GM18505 (cell line): ENCODE measurements around the gene SPSB4.
A peak's percentile ranks its signal among the peaks of the same experiment; 100 is the strongest.
"Not testable (repeated sequence)": the region's sequence is repeated elsewhere in the genome, so short reads cannot be mapped to it uniquely, and the experiment has no call there.

Experiments
- ATAC-seq: cut with Tn5 transposase; IDR thresholded peaks from one replicate; pipeline ENCODE4 v1.9.1; 2021; ENCODE audit not compliant: unreplicated experiment
- POLR2A ChIP-seq: IDR thresholded peaks from 4 replicates; pipeline ENCODE4 v1.6.1; 2011; ENCODE audit warnings: borderline replicate concordance; ENCODE audit not compliant: insufficient read depth, insufficient read length; ENCODE audit errors: extremely low read depth

SPSB4 gene

DNA sequence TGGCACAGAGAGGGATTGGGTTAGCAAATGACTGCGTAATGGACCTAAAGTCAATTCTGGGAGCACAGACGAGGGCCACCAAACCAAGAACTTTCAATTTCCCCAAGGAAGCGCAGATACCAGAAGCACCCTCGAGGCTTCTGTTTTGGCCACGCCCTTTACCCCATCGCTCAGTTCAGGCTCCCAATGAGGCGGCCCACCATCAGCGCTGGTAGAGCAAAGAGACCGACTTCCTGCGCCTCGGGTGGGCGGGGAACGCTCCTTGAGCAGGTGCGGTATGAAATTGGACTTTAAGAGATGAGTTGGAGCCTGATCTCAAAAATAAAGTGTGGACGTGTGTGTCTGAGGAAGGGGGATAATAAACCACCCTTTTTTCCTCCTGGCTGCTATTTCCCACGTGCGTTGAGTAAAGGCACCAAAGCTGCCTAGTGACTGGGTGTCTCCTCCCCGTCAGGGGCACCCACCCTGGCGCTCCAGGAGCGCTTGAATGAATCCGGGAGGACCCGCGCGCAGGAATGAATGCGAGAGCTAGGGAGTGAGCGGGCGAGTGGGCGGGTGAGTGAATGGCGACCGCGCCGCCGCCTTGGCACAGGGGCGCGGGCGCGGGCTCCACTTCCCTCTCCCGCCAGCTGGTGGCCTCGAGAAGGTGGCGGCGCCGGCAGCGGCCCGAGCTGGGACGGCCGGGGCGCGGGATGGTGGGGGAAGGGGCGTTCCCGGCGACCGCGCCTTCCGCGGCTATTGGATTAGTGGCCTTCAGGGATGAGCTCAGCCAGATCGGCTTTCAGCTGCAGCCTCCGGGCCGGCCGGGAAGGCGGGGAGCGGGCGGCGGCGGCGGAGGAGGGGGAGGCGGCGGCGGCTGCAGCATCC is at the start of gene SPSB4:
TSS of gene SPSB4 (plus strand) at position 772 of the 867 bp plus-strand sequence. CDS start 14,758 bp downstream, outside the sequence.
- ATAC-seq, result no peak
- TF ChIP-seq POLR2A, result no peak

GRCh38 chr3:141006344-141006743 is 44.8 kb upstream of the SPSB4 start:
- no peak for TF ChIP-seq POLR2A
- no peak for ATAC-seq

GRCh38 chr3:141009496-141009895 is 41.7 kb upstream of the SPSB4 start:
- ATAC-seq, result no peak
- no peak for TF ChIP-seq POLR2A

- ATAC-seq, result peak; percentile 86
- TF ChIP-seq POLR2A, result no peak
Measured at GRCh38 chr3:141011232-141011996, 39.7 kb upstream of the SPSB4 start.

DNA sequence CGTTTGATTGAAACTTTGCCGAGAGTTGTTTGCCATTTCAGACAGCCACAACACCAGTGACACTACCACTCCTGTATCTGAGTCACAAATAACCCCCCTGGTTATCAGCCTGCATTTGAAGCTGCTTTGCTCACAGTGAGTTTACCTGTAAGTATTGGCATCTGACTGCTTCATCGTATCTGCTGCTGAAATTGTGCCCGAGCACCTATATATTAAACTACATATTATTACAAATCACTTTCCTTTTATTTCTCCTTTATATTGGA is 39.2 kb upstream of the SPSB4 start:
- TF ChIP-seq POLR2A, result no peak
- no peak for ATAC-seq

GRCh38 chr3:141012571-141012970 is 38.6 kb upstream of the SPSB4 start:
- ATAC-seq, result no peak
- no peak for TF ChIP-seq POLR2A

GRCh38 chr3:141015481-141015880 is 35.7 kb upstream of the SPSB4 start:
- no peak for ATAC-seq
- no peak for TF ChIP-seq POLR2A

DNA sequence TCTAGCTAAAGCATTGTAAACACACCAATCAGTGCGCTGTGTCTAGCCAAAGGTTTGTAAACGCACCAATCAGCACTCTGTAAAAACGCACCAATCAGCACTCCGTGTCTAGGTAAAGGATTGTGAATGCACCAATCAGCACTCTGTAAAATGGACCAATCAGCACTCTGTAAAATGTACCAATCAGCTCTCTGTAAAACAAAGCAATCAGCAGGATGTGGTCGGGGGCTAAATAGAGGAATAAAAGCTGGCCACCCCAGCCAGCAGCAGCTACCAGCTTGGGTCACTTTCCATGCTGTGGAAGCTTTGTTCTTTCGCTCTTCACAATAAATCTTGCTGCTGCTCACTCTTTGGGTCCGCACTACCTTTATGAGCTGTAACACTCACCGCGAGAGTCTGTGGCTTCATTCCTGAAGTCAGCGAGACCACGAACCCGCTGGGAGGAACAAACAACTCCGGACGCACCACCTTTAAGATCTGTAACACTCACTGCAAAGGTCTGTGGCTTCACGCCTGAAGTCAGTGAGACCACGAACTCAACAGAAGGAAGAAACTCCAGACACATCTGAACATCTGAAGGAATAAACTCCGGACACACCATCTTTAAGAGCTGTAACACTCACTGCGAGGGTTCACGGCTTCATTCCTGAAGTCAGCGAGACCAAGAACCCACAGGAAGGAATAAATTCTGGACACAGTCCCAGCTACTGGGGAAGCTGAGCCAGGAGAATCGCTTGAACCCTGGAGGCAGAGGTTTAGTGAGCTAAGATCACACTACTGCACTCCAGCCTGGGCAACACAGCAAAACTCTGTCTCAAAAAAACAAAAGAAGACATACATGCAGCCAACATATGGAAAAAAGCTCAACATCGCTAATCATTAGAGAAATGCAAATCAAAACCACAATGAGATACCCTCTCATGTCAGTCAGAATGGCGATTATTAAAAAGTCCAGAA is 33.5 kb upstream of the SPSB4 start:
- ATAC-seq, result not testable (repeated sequence)

DNA sequence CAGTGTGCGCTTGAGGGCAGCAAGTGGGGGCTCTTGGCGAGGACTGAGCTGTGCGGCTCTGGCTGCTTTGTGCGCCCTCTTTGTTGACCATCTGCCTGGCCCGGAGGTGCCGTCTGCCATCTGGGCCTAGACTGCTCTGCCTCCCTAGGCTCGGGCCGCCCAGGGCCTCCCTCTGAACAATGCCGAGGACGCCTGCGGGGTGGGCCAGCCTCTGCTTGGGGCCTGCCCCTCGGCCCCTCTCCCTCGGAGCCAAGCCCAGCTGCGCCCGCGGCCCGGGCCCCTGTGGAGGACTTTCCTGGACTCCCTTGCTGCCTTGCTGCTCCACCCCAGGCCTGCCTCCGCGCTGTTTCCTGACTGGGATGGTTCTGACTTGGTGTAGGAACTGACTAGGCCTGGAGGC is 31.9 kb upstream of the SPSB4 start:
- ATAC-seq, result no peak
- no peak for TF ChIP-seq POLR2A

- no peak for TF ChIP-seq POLR2A
- no peak for ATAC-seq
Measured at GRCh38 chr3:141020143-141020830, 30.9 kb upstream of the SPSB4 start.

DNA sequence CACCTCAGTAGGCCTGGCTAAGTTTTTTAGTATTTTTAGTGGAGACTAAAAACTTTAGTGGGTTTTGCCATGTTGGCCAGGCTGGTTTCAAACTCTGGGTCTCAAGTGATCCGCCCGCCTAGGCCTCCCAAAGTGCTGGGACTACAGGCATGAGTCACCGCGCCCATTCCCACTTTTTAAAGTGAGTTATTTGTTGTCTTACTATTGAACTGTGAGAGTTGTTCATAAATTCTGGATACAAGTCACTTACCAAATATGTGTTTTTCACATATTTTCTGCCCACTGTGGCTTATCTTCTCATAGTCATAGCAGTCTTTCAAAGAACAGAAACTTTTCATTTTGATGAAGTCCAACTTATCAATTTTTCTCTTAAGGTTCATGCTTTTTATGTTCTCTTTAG is 29.9 kb upstream of the SPSB4 start:
- no peak for TF ChIP-seq POLR2A
- ATAC-seq, result no peak

DNA sequence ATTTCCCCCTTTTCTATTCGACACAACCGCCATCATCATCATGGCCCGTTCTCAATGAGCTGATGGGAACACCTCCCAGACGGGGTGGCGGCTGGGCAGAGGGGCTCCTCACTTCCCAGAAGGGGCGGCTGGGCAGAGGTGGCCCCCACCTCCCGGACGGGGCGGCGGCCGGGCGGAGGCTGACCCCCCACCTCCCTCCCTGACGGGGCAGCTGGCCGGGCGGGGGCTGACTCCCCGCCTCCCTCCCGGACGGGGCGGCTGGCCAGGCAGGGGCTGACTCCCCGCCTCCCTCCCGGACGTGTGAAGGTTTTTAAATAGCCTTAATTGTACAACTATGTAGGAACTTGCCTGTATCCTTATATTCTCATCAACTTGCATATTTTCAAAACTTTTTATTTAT is 20.9 kb upstream of the SPSB4 start:
- TF ChIP-seq POLR2A, result no peak
- ATAC-seq, result no peak

- TF ChIP-seq POLR2A, result no peak
- no peak for ATAC-seq
Measured at GRCh38 chr3:141039589-141039988, 11.6 kb upstream of the SPSB4 start.
